Measurements from ENCODE around the gene ARL6IP4.

ARL6IP4 gene

GRCh38 chr12:123011701-123012100 lies 31.2 kb downstream of the ARL6IP4 start (continued):
- TF ChIP-seq ZBTB6 (tag by site-specific recombination; IDR thresholded peaks at IDR 0.05) = no peak
- TF ChIP-seq ZNF274 (IDR thresholded peaks at IDR 0.05; ENCODE audit: low read length) = no peak
- TF ChIP-seq ZNF274 (tag by site-specific recombination; IDR thresholded peaks at IDR 0.05; ENCODE audit: borderline replicate concordance) = no peak
- no peak for TF ChIP-seq GLI2 (tag by site-specific recombination; IDR thresholded peaks at IDR 0.05; ENCODE audit: borderline replicate concordance, low read depth)
- no peak for TF ChIP-seq MZF1 (tag by site-specific recombination; IDR thresholded peaks at IDR 0.05; ENCODE audit: borderline replicate concordance)
- no peak for TF ChIP-seq BCL11B (tag by site-specific recombination; IDR thresholded peaks at IDR 0.05; ENCODE audit: low read depth)
- TF ChIP-seq ZNF571 (tag by site-specific recombination; IDR thresholded peaks at IDR 0.05) = no peak
- no peak for TF ChIP-seq ZNF239 (tag by site-specific recombination; IDR thresholded peaks at IDR 0.05)
- no peak for TF ChIP-seq ZNF350 (tag by site-specific recombination; IDR thresholded peaks at IDR 0.05)
- no peak for TF ChIP-seq ZNF155 (tag by site-specific recombination; IDR thresholded peaks at IDR 0.05)
- TF ChIP-seq ZNF157 (tag by site-specific recombination; IDR thresholded peaks at IDR 0.05) = no peak
- TF ChIP-seq, protein P1, sequence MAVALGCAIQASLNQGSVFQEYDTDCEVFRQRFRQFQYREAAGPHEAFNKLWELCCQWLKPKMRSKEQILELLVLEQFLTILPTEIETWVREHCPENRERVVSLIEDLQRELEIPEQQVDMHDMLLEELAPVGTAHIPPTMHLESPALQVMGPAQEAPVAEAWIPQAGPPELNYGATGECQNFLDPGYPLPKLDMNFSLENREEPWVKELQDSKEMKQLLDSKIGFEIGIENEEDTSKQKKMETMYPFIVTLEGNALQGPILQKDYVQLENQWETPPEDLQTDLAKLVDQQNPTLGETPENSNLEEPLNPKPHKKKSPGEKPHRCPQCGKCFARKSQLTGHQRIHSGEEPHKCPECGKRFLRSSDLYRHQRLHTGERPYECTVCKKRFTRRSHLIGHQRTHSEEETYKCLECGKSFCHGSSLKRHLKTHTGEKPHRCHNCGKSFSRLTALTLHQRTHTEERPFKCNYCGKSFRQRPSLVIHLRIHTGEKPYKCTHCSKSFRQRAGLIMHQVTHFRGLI (tag by site-specific recombination; IDR thresholded peaks at IDR 0.05) = no peak
- TF ChIP-seq, protein P2, sequence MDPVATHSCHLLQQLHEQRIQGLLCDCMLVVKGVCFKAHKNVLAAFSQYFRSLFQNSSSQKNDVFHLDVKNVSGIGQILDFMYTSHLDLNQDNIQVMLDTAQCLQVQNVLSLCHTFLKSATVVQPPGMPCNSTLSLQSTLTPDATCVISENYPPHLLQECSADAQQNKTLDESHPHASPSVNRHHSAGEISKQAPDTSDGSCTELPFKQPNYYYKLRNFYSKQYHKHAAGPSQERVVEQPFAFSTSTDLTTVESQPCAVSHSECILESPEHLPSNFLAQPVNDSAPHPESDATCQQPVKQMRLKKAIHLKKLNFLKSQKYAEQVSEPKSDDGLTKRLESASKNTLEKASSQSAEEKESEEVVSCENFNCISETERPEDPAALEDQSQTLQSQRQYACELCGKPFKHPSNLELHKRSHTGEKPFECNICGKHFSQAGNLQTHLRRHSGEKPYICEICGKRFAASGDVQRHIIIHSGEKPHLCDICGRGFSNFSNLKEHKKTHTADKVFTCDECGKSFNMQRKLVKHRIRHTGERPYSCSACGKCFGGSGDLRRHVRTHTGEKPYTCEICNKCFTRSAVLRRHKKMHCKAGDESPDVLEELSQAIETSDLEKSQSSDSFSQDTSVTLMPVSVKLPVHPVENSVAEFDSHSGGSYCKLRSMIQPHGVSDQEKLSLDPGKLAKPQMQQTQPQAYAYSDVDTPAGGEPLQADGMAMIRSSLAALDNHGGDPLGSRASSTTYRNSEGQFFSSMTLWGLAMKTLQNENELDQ (tag by site-specific recombination; IDR thresholded peaks at IDR 0.05; ENCODE audit: low read depth) = no peak
- TF ChIP-seq, protein P3, sequence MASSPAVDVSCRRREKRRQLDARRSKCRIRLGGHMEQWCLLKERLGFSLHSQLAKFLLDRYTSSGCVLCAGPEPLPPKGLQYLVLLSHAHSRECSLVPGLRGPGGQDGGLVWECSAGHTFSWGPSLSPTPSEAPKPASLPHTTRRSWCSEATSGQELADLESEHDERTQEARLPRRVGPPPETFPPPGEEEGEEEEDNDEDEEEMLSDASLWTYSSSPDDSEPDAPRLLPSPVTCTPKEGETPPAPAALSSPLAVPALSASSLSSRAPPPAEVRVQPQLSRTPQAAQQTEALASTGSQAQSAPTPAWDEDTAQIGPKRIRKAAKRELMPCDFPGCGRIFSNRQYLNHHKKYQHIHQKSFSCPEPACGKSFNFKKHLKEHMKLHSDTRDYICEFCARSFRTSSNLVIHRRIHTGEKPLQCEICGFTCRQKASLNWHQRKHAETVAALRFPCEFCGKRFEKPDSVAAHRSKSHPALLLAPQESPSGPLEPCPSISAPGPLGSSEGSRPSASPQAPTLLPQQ (tag by site-specific recombination; IDR thresholded peaks at IDR 0.05) = no peak
- no peak for TF ChIP-seq OSR2 (tag by site-specific recombination; IDR thresholded peaks at IDR 0.05)
- no peak for TF ChIP-seq ZNF416 (tag by site-specific recombination; IDR thresholded peaks at IDR 0.05)

GRCh38 chr12:123013185-123014095 lies 33.0 kb downstream of the ARL6IP4 start:
- no peaks in the 10 kb centered on the region for H3K4me1 ChIP-seq (ENCODE audit: control insufficient read depth, insufficient read depth, low read length)
- POLR2A ChIA-PET = interaction anchor here (0.6 kb wide), 1 partner anchor 240 kb away, joined by 3 read pairs; no protein-coding TSS in a partner anchor
- no peak overlapping the region for H3K4me3 ChIP-seq (ENCODE audit: low read depth, low read length)
- H3K9me3 ChIP-seq (ENCODE audit: control insufficient read depth, insufficient read depth, low read depth, low read length) = no peaks in the 10 kb centered on the region
- no peaks in the 10 kb centered on the region; a peak in 1 of 3 replicates for H3K36me3 ChIP-seq (ENCODE audit: control insufficient read depth in 2 of 2, insufficient read depth in 1 of 2, low read length in 2 of 2)
- H3K27ac ChIP-seq (ENCODE audit: extremely low read depth, low read depth, low read length) = no peak overlapping the region
- CTCF ChIA-PET = interaction anchor here (0.6 kb wide), 1 partner anchor 29 kb away, joined by 3 read pairs; no protein-coding TSS in a partner anchor
- TF ChIP-seq, protein P4, sequence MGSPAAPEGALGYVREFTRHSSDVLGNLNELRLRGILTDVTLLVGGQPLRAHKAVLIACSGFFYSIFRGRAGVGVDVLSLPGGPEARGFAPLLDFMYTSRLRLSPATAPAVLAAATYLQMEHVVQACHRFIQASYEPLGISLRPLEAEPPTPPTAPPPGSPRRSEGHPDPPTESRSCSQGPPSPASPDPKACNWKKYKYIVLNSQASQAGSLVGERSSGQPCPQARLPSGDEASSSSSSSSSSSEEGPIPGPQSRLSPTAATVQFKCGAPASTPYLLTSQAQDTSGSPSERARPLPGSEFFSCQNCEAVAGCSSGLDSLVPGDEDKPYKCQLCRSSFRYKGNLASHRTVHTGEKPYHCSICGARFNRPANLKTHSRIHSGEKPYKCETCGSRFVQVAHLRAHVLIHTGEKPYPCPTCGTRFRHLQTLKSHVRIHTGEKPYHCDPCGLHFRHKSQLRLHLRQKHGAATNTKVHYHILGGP (tag by site-specific recombination; IDR thresholded peaks at IDR 0.05) = no peak
- no peak for TF ChIP-seq ZIC2 (tag by site-specific recombination; IDR thresholded peaks at IDR 0.05)
- TF ChIP-seq ZNF132 (tag by site-specific recombination; IDR thresholded peaks at IDR 0.05; ENCODE audit: borderline replicate concordance) = no peak
- TF ChIP-seq HOXA7 (CRISPR knock-in tag; IDR thresholded peaks at IDR 0.05; ENCODE audit: borderline replicate concordance) = no peak
- TF ChIP-seq SP3 (tag by site-specific recombination; IDR thresholded peaks at IDR 0.05) = no peak
- no peak for TF ChIP-seq ZBTB7A (tag by site-specific recombination; IDR thresholded peaks at IDR 0.05; ENCODE audit: low read depth)
- TF ChIP-seq ZBTB6 (tag by site-specific recombination; IDR thresholded peaks at IDR 0.05) = no peak
